ENCODE results near the gene TRMT13.

The TRMT13 gene

DNA sequence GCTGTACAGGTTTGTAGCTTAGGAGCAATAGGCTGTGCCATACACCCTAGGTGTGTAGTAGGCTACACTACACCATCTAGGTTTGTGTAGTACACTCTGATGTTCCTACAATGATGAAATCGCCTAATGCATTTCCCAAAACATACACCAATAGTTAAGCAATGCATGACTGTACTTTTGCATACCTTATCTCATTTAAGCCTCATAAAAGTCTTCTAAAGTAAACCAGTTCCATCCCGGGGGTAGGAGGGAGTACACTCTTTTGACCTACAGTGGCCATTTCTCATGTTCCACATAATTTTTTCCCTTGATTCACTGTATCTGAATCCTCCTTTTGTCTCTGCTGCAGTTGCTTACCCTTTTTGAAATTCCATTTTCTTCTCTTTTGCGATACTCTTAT, 12.2 kb downstream of the TRMT13 start:
- TF ChIP-seq TAF1 (IDR thresholded peaks at IDR 0.05; ENCODE audit: borderline replicate concordance, insufficient read depth, low read length) (no peak), FOXP2 (optimal IDR thresholded peaks at IDR 0.05; ENCODE audit: borderline replicate concordance, extremely low read depth, extremely low read length, insufficient read depth) (no peak), POLR2AphosphoS5 (IDR thresholded peaks at IDR 0.05; ENCODE audit: low read depth, low read length) (no peak), SIN3A (IDR thresholded peaks at IDR 0.05; ENCODE audit: borderline replicate concordance, insufficient read depth, low read length) (no peak)
- TF ChIP-seq, protein P1, sequence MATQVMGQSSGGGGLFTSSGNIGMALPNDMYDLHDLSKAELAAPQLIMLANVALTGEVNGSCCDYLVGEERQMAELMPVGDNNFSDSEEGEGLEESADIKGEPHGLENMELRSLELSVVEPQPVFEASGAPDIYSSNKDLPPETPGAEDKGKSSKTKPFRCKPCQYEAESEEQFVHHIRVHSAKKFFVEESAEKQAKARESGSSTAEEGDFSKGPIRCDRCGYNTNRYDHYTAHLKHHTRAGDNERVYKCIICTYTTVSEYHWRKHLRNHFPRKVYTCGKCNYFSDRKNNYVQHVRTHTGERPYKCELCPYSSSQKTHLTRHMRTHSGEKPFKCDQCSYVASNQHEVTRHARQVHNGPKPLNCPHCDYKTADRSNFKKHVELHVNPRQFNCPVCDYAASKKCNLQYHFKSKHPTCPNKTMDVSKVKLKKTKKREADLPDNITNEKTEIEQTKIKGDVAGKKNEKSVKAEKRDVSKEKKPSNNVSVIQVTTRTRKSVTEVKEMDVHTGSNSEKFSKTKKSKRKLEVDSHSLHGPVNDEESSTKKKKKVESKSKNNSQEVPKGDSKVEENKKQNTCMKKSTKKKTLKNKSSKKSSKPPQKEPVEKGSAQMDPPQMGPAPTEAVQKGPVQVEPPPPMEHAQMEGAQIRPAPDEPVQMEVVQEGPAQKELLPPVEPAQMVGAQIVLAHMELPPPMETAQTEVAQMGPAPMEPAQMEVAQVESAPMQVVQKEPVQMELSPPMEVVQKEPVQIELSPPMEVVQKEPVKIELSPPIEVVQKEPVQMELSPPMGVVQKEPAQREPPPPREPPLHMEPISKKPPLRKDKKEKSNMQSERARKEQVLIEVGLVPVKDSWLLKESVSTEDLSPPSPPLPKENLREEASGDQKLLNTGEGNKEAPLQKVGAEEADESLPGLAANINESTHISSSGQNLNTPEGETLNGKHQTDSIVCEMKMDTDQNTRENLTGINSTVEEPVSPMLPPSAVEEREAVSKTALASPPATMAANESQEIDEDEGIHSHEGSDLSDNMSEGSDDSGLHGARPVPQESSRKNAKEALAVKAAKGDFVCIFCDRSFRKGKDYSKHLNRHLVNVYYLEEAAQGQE (IDR thresholded peaks at IDR 0.05; ENCODE audit: insufficient read depth in 1 of 2, low read depth in 2 of 2, low read length in 2 of 2) = no peak

DNA sequence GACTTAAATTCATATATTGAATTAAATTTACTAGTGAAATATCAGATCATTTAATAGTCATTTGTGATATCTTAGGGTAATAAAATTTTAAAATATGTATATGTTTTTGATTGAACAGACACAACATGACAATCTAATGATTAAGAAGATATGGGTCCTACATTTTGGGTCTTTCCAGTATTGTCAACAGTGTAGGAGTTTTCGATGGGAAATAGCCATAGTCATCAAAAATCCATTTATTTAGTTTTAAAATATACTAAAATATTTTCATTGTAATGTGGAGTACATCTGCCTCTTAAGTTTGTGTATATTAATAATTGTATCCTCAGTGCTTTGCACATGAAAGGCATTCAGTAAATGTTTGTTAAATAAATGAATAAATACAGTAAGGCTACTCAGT, 14.0 kb downstream of the TRMT13 start:
- TF ChIP-seq TAF1 (IDR thresholded peaks at IDR 0.05; ENCODE audit: borderline replicate concordance, insufficient read depth, low read length) = no peak

DNA sequence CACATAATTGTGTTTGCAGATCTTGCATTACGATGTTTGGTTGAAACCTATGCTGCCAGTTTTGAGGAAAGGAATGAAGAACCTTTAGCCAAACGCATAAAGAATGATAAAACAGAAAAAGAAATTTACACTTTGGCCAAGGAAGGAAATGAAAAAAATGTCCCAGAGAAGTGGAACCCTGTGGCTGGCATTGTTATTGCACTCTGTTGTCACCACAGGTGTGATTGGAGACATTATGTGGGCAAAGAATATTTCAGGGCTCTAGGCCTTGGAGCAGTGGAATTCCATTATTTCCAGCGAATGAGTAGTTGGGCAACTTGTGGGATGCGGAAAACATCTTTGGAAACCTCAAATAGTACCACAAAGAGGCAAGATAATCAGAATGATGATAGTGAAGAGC, 14.9 kb downstream of the TRMT13 start:
- TF ChIP-seq, protein P1 (IDR thresholded peaks at IDR 0.05; ENCODE audit: insufficient read depth in 1 of 2, low read depth in 2 of 2, low read length in 2 of 2) = no peak
- TF ChIP-seq TAF1 (IDR thresholded peaks at IDR 0.05; ENCODE audit: borderline replicate concordance, insufficient read depth, low read length) = no peak
- TF ChIP-seq POLR2AphosphoS5 (IDR thresholded peaks at IDR 0.05; ENCODE audit: low read depth, low read length) = no peak
- no peak for TF ChIP-seq FOXP2 (optimal IDR thresholded peaks at IDR 0.05; ENCODE audit: borderline replicate concordance, extremely low read depth, extremely low read length, insufficient read depth)
- no peak for TF ChIP-seq SIN3A (IDR thresholded peaks at IDR 0.05; ENCODE audit: borderline replicate concordance, insufficient read depth, low read length)

DNA sequence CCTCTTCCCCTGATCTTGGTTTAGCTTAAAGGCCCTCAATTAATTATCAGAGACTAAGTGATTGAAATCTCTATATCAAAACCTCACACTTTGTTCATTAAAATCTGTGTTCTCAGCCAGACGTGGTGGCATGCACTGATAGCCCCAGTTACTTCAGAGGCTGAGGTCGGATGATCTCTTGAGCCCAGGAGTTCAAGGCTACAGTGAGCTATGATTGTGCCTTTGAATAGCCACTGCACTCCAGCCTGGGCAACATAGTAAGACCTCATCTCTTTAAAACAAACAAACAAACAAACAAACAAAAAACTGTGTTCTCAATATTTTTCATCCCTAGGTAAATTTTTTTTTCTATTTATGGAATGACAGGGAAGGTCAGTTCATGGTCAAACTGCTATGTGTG, 18.7 kb downstream of the TRMT13 start:
- TF ChIP-seq FOXP2 (optimal IDR thresholded peaks at IDR 0.05; ENCODE audit: borderline replicate concordance, extremely low read depth, extremely low read length, insufficient read depth) = no peak
- TF ChIP-seq TAF1 (IDR thresholded peaks at IDR 0.05; ENCODE audit: borderline replicate concordance, insufficient read depth, low read length) = no peak

DNA sequence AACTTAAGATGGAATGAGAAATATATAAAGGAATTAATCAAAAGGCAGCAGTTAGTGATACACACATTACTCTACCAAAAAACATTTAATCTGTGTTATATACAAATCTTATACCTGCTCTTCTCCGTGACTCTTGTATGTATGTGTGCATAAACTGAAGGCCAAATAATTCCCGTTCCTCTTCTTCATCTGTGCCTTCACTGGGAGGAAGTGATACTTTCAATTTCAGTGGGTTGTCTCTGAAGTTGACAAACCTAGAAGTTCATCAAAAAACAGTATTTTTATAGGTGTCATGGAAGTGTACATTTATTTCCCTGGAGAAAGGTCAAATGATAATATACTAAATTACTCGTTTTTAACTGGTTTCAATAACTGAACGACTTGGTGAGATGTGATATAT, 19.3 kb downstream of the TRMT13 start:
- no peak for TF ChIP-seq SIN3A (IDR thresholded peaks at IDR 0.05; ENCODE audit: borderline replicate concordance, insufficient read depth, low read length)
- TF ChIP-seq TAF1 (IDR thresholded peaks at IDR 0.05; ENCODE audit: borderline replicate concordance, insufficient read depth, low read length) = no peak
- TF ChIP-seq POLR2AphosphoS5 (IDR thresholded peaks at IDR 0.05; ENCODE audit: low read depth, low read length) = no peak
- TF ChIP-seq FOXP2 (optimal IDR thresholded peaks at IDR 0.05; ENCODE audit: borderline replicate concordance, extremely low read depth, extremely low read length, insufficient read depth) = no peak
- TF ChIP-seq, protein P1 (IDR thresholded peaks at IDR 0.05; ENCODE audit: insufficient read depth in 1 of 2, low read depth in 2 of 2, low read length in 2 of 2) = no peak

DNA sequence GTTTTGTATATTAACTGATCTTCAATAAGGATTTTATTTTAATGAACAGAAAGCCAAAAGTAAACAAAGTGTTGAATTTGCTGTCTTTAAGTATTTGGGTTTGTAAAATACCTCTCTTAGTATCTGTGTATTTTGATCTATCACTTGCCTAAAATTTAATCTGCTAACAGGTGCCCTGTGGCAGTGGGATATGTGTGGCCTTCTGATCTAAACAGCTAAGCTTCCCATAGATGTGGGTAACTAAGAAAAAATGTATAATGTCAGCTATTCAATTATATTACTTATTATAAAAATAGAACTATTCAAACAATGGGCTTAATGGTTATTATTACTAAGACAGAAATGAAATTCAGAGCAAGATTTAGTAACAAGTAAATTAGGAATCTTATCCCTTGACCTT, 29.9 kb downstream of the TRMT13 start:
- TF ChIP-seq FOXP2 (optimal IDR thresholded peaks at IDR 0.05; ENCODE audit: borderline replicate concordance, extremely low read depth, extremely low read length, insufficient read depth) (no peak), POLR2AphosphoS5 (IDR thresholded peaks at IDR 0.05; ENCODE audit: low read depth, low read length) (no peak), TAF1 (IDR thresholded peaks at IDR 0.05; ENCODE audit: borderline replicate concordance, insufficient read depth, low read length) (no peak), SIN3A (IDR thresholded peaks at IDR 0.05; ENCODE audit: borderline replicate concordance, insufficient read depth, low read length) (no peak)
- TF ChIP-seq, protein P1 (IDR thresholded peaks at IDR 0.05; ENCODE audit: insufficient read depth in 1 of 2, low read depth in 2 of 2, low read length in 2 of 2) = no peak
